GM12865 (cell line): ENCODE results near the gene SZT2.

Experiments
- DNase-seq: peaks from one replicate; pipeline ENCODE4 v3.0.0; 2010; ENCODE audit warnings: low read depth
- H3K4me3 ChIP-seq: 2 replicates; pipeline ENCODE4 v1.5.1; 2011; ENCODE audit warnings: mild to moderate bottlenecking, low read depth, low read length, control low read depth
- CTCF ChIP-seq: IDR thresholded peaks from 2 replicates; pipeline ENCODE4 v1.5.1; 2011; ENCODE audit warnings: low read length, control low read depth, low read depth, inconsistent platforms; ENCODE audit not compliant: insufficient read depth; ENCODE audit errors: missing control alignments

The SZT2 gene

GRCh38 chr1:43444151-43444828 lies 54.6 kb downstream of the SZT2 start:
- H3K4me3 ChIP-seq, result no peak overlapping the region
- no peak for TF ChIP-seq CTCF
- DNase-seq, result no peak

GRCh38 chr1:43444836-43445235 lies 55.1 kb downstream of the SZT2 start:
- no peak for DNase-seq
- TF ChIP-seq CTCF, result no peak
- no peak overlapping the region for H3K4me3 ChIP-seq

GRCh38 chr1:43445606-43446387 lies 56.1 kb downstream of the SZT2 start:
- no peak for DNase-seq
- no peak overlapping the region for H3K4me3 ChIP-seq
- no peak for TF ChIP-seq CTCF

GRCh38 chr1:43446388-43446740 lies 56.7 kb downstream of the SZT2 start:
- H3K4me3 ChIP-seq, result no peak overlapping the region
- TF ChIP-seq CTCF, result no peak
- no peak for DNase-seq

GRCh38 chr1:43446881-43447835 lies 57.5 kb downstream of the SZT2 start:
- TF ChIP-seq CTCF, result no peak

GRCh38 chr1:43447891-43448708 lies 58.4 kb downstream of the SZT2 start:
- H3K4me3 ChIP-seq, result no peak overlapping the region
- no peak for DNase-seq
- TF ChIP-seq CTCF, result no peak

More at GRCh38 chr1:43446881-43447835, 57.5 kb downstream of the SZT2 start:
- no peak overlapping the region for H3K4me3 ChIP-seq
- DNase-seq, result no peak
